Transverse colon (tissue), 4 donors: ENCODE data around the gene C12orf50.

ENCODE experiments used
- CTCF ChIP-seq, 5 experiments: fragments of 200-600 bp in 3 of 5; fragments of 450-650 bp in 2 of 5; sonication (generic) in 3 of 5; IDR thresholded peaks; 1 replicate in 2 of 5; 2 replicates in 3 of 5; pipeline ENCODE4 v1.5.1; 2016 to 2017; ENCODE audit warnings: antibody characterized with exemption in 5 of 5, inconsistent platforms in 3 of 5, mild to moderate bottlenecking in 2 of 5, moderate library complexity in 1 of 5
- EP300 ChIP-seq: sonication (generic); formaldehyde crosslinking; IDR thresholded peaks from one replicate; pipeline ENCODE4 v1.6.1; 2017; ENCODE audit warnings: antibody characterized with exemption, low read depth
- POLR2A ChIP-seq: fragments of 450-650 bp; IDR thresholded peaks from one replicate; pipeline ENCODE4 v1.6.1; 2016; ENCODE audit warnings: antibody characterized with exemption, mild to moderate bottlenecking, moderate library complexity
- POLR2AphosphoS5 ChIP-seq, 3 donors: sonication (generic); formaldehyde crosslinking; IDR thresholded peaks; one replicate each; pipeline ENCODE4 v1.6.1; 2016; ENCODE audit warnings: antibody characterized with exemption in 3 of 3

- no peak for TF ChIP-seq CTCF (IDR thresholded peaks at IDR 0.05)
- TF ChIP-seq POLR2AphosphoS5 (IDR thresholded peaks at IDR 0.05): no peak
- TF ChIP-seq POLR2A: no peak
- TF ChIP-seq EP300: no peak
Measured at GRCh38 chr12:88035907-88036289, 6.7 kb upstream of the C12orf50 start.
